Smooth muscle cell (in vitro differentiated cells): ENCODE results near the gene ADAMTS3. TPM values are rescaled to one million over a fixed set of nuclear protein-coding genes. Genes with fewer than 3 reads are reported as not detected.

Experiments used
- DNase-seq: peaks from one replicate; lab custom pipeline; 2025; ENCODE audit not compliant: unreplicated experiment; lab: John Stamatoyannopoulos, UW
- H2AFZ ChIP-seq: fragments of 200-600 bp; sonication (generic); 2 replicates; pipeline ENCODE4 v1.6.0; 2016; ENCODE audit warnings: antibody characterized with exemption, low read depth, mild to moderate bottlenecking
- H3F3A ChIP-seq: fragments of 200-600 bp; sonication (generic); 2 replicates; pipeline ENCODE4 v1.6.0; 2017; ENCODE audit warnings: antibody characterized with exemption, low read depth
- H3K27ac ChIP-seq: fragments of 200-600 bp; sonication (generic); 2 replicates; pipeline ENCODE4 v1.5.1; 2016; ENCODE audit warnings: low read depth, mild to moderate bottlenecking
- H3K27me3 ChIP-seq: fragments of 200-600 bp; sonication (generic); 2 replicates; pipeline ENCODE4 v1.6.1; 2016; ENCODE audit warnings: low read depth, mild to moderate bottlenecking
- H3K36me3 ChIP-seq: fragments of 200-600 bp; sonication (generic); 2 replicates; pipeline ENCODE4 v1.5.1; 2016; ENCODE audit warnings: low read depth
- H3K4me1 ChIP-seq: fragments of 200-600 bp; sonication (generic); 2 replicates; pipeline ENCODE4 v1.5.1; 2016; ENCODE audit warnings: low read depth
- H3K4me2 ChIP-seq: fragments of 200-600 bp; sonication (generic); 2 replicates; pipeline ENCODE4 v1.6.0; 2016; ENCODE audit warnings: mild to moderate bottlenecking
- H3K4me3 ChIP-seq: fragments of 200-600 bp; sonication (generic); 2 replicates; pipeline ENCODE4 v1.5.1; 2016; ENCODE audit warnings: mild to moderate bottlenecking
- H3K79me2 ChIP-seq: fragments of 200-600 bp; sonication (generic); 2 replicates; pipeline ENCODE4 v1.6.0; 2016; ENCODE audit warnings: low read depth, mild to moderate bottlenecking
- H3K9ac ChIP-seq: fragments of 200-600 bp; sonication (generic); 2 replicates; pipeline ENCODE4 v1.6.0; 2016; ENCODE audit warnings: low read depth
- H3K9me3 ChIP-seq: fragments of 200-600 bp; sonication (generic); replicated peaks from 2 replicates; pipeline ENCODE4 v1.5.1; 2016; ENCODE audit warnings: low read depth
- H4K20me1 ChIP-seq: fragments of 200-600 bp; sonication (generic); 2 replicates; pipeline ENCODE4 v1.6.0; 2016; ENCODE audit warnings: low read depth
- CTCF ChIP-seq: fragments of 200-600 bp; sonication (generic); IDR thresholded peaks from 2 replicates; pipeline ENCODE4 v1.5.1; 2017; ENCODE audit warnings: borderline replicate concordance, mild to moderate bottlenecking, antibody characterized with exemption; ENCODE audit not compliant: insufficient read depth, poor library complexity, severe bottlenecking
- WGBS: methylation state at CpG from one replicate; pipeline ENCODE4 v1.1.7; 2016; ENCODE audit warnings: low lambda C conversion rate; 5-methylcytosine and 5-hydroxymethylcytosine counted together
- polyA plus RNA-seq: library from polyadenylated mRNA; unstranded; fragments of >200 nt; fragmentation: Nextera tagmentation; extraction: Ambion mirVana; gene quantifications from 2 replicates; pipeline ENCODE4 v1.2.1, GENCODE V29; 2016
- total RNA-seq: library from RNA; depleted of rRNA; stranded (reverse); fragments of >200 nt; gene quantifications from 2 replicates; pipeline ENCODE4 v1.2.3, GENCODE V29; 2014

The ADAMTS3 gene
- total and polyA plus RNA-seq, 2 experiments from 2014 or later: 0.15 to 2.2 TPM

GRCh38 chr4:72408568-72408967 is 160.5 kb downstream of the ADAMTS3 start:
- Histone ChIP-seq H3K9me3 (no peaks in the 10 kb centered on the region), H3K4me3 (no peak overlapping the region), H3K27me3 (no peaks in the 10 kb centered on the region), H3K4me1 (no peaks in the 10 kb centered on the region), H3F3A (no peaks in the 10 kb centered on the region), H3K4me2 (no peak overlapping the region), H3K27ac (no peak overlapping the region), H2AFZ (no peak overlapping the region), H4K20me1 (no peaks in the 10 kb centered on the region), H3K36me3 (no peaks in the 10 kb centered on the region), H3K9ac (no peak overlapping the region), H3K79me2 (no peaks in the 10 kb centered on the region)
- WGBS: 90% methylated on average over 4 of the region's 4 CpGs
- TF ChIP-seq CTCF: no peak
- no peak for DNase-seq

- no peak overlapping the region for H3K4me3 ChIP-seq
- H3F3A ChIP-seq: no peaks in the 10 kb centered on the region
- no peaks in the 10 kb centered on the region for H3K79me2 ChIP-seq
- H3K27ac ChIP-seq: no peak overlapping the region
- H3K36me3 ChIP-seq: no peaks in the 10 kb centered on the region
- TF ChIP-seq CTCF: no peak
- no peaks in the 10 kb centered on the region for H3K4me1 ChIP-seq
- no peaks in the 10 kb centered on the region for H3K27me3 ChIP-seq
- H3K9me3 ChIP-seq: no peaks in the 10 kb centered on the region
- no peak for DNase-seq
- no peak overlapping the region for H3K9ac ChIP-seq
- no peak overlapping the region for H3K4me2 ChIP-seq
- no peaks in the 10 kb centered on the region for H4K20me1 ChIP-seq
- H2AFZ ChIP-seq: no peak overlapping the region
Measured at GRCh38 chr4:72405417-72405816, 163.6 kb downstream of the ADAMTS3 start.

- no peak overlapping the region for H3K4me2 ChIP-seq
- TF ChIP-seq CTCF: no peak
- H4K20me1 ChIP-seq: no peaks in the 10 kb centered on the region
- H3K4me1 ChIP-seq: peaks cover 8% of the 10 kb centered on the region
- no peak overlapping the region for H3K4me3 ChIP-seq
- H2AFZ ChIP-seq: no peak overlapping the region
- DNase-seq: no peak
- H3K27me3 ChIP-seq: no peaks in the 10 kb centered on the region
- peaks cover 4% of the 10 kb centered on the region for H3F3A ChIP-seq
- H3K9ac ChIP-seq: no peak overlapping the region
- no peak overlapping the region for H3K27ac ChIP-seq
- no peaks in the 10 kb centered on the region for H3K36me3 ChIP-seq
- no peaks in the 10 kb centered on the region for H3K79me2 ChIP-seq
- WGBS: 83% methylated on average over 7 of the region's 7 CpGs
- H3K9me3 ChIP-seq: no peaks in the 10 kb centered on the region
Measured at GRCh38 chr4:72397314-72397713, 171.7 kb downstream of the ADAMTS3 start.

GRCh38 chr4:72394012-72394663 is 174.9 kb downstream of the ADAMTS3 start:
- no peaks in the 10 kb centered on the region for H4K20me1 ChIP-seq
- WGBS: 55% methylated on average over 3 of the region's 3 CpGs
- no peaks in the 10 kb centered on the region for H3K79me2 ChIP-seq
- H3K4me1 ChIP-seq: peaks cover 8% of the 10 kb centered on the region
- peak overlapping the region; percentile 44 for H3K27ac ChIP-seq
- no peak for TF ChIP-seq CTCF
- peaks cover 4% of the 10 kb centered on the region for H3F3A ChIP-seq
- H3K4me2 ChIP-seq: no peak overlapping the region
- no peak for DNase-seq
- no peaks in the 10 kb centered on the region for H3K9me3 ChIP-seq
- no peak overlapping the region for H2AFZ ChIP-seq
- H3K27me3 ChIP-seq: no peaks in the 10 kb centered on the region
- no peaks in the 10 kb centered on the region for H3K36me3 ChIP-seq
- H3K9ac ChIP-seq: no peak overlapping the region
- no peak overlapping the region for H3K4me3 ChIP-seq
